Measurements from ENCODE around the gene TUSC2.
A peak's percentile ranks its signal among the peaks of the same experiment; 100 is the strongest.

TUSC2 gene

DNA sequence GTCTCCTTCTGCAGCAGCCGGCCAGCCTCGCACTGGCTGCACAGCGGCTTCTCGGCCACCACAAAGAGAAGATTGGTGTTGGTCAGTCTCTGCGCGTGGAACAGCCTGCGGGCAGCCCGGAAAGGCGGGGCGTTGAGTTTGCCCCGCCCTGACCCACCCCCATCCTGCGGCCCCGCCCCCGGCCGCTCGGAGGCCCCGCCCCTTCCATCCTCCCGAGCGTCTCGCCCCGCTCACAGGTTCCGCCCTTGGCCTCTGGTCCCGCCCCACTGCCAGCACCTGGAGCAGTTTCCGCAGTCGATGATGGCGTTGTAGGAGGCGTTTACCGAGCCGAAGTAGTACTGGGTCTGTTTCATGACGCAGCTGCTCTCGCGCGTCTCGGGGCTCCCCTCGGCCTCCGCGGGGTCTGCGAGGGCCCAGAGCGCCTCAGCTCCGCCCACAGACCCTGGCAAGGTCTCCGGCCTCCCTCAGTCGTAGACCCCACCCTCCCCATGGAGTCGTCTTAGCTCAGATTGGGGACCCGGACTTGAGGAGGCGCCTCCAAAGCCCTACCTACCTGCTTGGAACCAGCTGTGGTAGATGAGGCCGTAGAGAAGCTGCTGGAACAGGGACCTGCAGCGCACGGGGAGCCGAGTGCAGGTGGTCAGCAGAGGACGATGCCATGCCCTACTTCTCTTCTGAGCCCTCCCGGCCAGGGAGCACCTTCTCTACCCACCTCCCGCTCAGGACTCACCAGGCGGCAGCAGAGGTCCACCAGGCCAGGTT lies 37.2 kb upstream of the TUSC2 start:
- Histone ChIP-seq H3K27me3 (ENCODE audit: control insufficient read depth, insufficient read depth, low read length) (peaks cover 20% of the 10 kb centered on the region), H3K9ac (ENCODE audit: low read length) (peak overlapping the region; percentile 23), H3K4me3 (ENCODE audit: low read length) (peak overlapping the region; percentile 65), H3K27ac (ENCODE audit: low read length) (no peak overlapping the region), H3K4me1 (ENCODE audit: control insufficient read depth, low read depth, low read length) (peaks cover 5% of the 10 kb centered on the region), H3K36me3 (ENCODE audit: control insufficient read depth, low read depth, low read length) (no peaks in the 10 kb centered on the region), H3K9me3 (ENCODE audit: control insufficient read depth, low read depth, low read length) (no peaks in the 10 kb centered on the region)

DNA sequence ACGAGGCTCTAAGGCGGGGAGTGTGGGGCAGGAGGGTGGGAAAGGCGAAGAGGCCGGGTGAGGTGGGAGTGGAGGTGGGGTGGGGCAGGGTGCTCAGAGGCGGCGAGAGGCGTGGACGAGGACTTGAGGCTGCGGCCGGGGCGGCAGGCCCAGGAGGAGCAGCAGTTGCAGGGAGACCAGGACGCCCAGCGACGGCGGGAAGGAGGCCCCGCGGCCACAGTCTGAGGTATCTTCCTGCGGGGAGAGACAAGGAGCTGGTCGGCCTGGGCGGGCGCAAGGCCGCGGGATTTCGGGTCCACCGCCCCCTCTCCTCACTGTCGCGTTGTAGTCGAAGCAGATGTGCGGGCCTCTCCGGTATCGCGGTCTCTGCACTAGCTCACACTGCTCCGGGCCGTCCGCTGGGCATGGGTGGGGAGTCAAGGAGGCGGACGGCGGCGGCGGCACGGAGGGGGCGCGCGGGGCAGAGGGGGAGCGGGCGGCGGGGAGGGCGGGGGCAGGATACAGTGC lies 36.6 kb upstream of the TUSC2 start:
- Histone ChIP-seq H3K36me3 (ENCODE audit: control insufficient read depth, low read depth, low read length) (no peaks in the 10 kb centered on the region), H3K4me1 (ENCODE audit: control insufficient read depth, low read depth, low read length) (peaks cover 5% of the 10 kb centered on the region), H3K4me3 (ENCODE audit: low read length) (peak overlapping the region; percentile 56), H3K9me3 (ENCODE audit: control insufficient read depth, low read depth, low read length) (no peaks in the 10 kb centered on the region), H3K27ac (ENCODE audit: low read length) (no peak overlapping the region), H3K27me3 (ENCODE audit: control insufficient read depth, insufficient read depth, low read length) (peaks cover 20% of the 10 kb centered on the region), H3K9ac (ENCODE audit: low read length) (peak overlapping the region; percentile 23)

DNA sequence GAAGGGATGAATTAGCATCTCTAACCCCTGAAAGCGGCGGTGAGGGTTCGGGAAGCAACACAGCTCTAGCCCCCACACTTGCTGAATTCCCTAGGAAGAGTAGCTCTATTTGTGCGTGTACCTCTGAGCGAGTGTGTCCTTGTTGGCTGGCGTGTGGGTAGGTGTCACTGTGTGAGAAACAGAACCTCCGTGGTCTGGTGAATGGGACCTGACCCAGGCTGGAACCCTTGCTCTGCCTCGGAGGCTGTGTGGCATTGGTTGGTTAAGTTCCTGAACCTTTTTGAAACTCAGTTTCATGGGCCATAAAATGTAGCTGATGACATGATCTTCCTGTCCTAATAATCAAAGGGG lies 31.7 kb upstream of the TUSC2 start:
- peak overlapping the region; percentile 89 for H3K4me3 ChIP-seq (ENCODE audit: low read length)
- no peaks in the 10 kb centered on the region for H3K9me3 ChIP-seq (ENCODE audit: control insufficient read depth, low read depth, low read length)
- no peak overlapping the region for H3K27ac ChIP-seq (ENCODE audit: low read length)
- H3K4me1 ChIP-seq (ENCODE audit: control insufficient read depth, low read depth, low read length): peaks cover 3% of the 10 kb centered on the region
- peaks cover 8% of the 10 kb centered on the region for H3K36me3 ChIP-seq (ENCODE audit: control insufficient read depth, low read depth, low read length)
- peaks cover 11% of the 10 kb centered on the region for H3K27me3 ChIP-seq (ENCODE audit: control insufficient read depth, insufficient read depth, low read length)
- H3K9ac ChIP-seq (ENCODE audit: low read length): no peak overlapping the region

DNA sequence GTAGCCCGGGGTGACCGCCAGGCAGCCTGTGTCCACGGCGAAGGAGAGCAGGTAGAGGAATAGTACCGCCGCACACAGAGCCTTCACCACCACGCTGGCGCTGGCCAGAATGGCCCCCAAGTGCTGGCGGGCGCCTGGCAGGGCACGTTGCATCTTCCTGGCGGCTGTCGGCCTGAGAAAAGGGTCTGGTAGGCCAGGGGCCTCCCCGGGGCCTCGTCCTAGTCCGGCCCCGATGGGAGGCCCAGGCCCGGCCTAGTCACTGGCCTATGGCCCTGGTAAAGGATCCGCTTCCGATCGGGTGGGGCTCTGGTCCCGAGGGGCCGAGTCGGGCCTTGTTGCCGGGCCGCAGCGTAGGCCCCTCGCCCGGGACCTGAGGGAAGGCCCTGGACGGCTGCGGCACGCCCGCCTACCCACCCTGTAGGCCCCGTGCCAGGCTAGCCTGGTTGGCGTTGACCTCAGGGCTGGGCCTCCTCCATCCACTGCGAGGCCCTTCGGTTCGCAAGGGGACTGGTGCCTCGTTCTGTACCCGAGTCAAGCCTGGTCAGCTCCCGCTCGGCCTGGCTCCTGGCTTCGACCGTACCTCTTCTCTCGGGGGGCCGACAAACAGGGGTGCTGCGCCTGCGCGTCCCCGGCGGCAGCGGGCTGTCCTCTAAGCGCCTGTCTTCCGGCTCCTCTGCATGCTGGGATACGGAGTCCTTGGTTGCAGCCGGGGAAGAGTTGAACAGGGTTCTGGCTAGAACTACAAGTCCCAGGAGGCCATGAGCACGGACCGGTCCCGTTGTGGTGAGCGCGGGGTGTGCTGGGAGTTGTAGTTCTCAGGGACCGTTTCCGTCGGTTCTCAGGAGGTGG lies 31.1 kb upstream of the TUSC2 start, which contains the start of gene TMEM115:
Gene TMEM115 (minus strand): TSS at position 611 of the 849 bp plus-strand sequence. CDS start 458 bp downstream, at position 153.
- Histone ChIP-seq H3K27ac (ENCODE audit: low read length) (no peak within 1 kb of the TSS), H3K4me3 (ENCODE audit: low read length) (peak within 1 kb of the TSS; percentile 89), H3K9me3 (ENCODE audit: control insufficient read depth, low read depth, low read length) (no peaks in the 10 kb centered on the region), H3K4me1 (ENCODE audit: control insufficient read depth, low read depth, low read length) (peaks cover 3% of the 10 kb centered on the region), H3K9ac (ENCODE audit: low read length) (peak within 1 kb of the TSS; percentile 74), H3K36me3 (ENCODE audit: control insufficient read depth, low read depth, low read length) (peaks cover 14% of the 10 kb centered on the region), H3K27me3 (ENCODE audit: control insufficient read depth, insufficient read depth, low read length) (peaks cover 7% of the 10 kb centered on the region)

DNA sequence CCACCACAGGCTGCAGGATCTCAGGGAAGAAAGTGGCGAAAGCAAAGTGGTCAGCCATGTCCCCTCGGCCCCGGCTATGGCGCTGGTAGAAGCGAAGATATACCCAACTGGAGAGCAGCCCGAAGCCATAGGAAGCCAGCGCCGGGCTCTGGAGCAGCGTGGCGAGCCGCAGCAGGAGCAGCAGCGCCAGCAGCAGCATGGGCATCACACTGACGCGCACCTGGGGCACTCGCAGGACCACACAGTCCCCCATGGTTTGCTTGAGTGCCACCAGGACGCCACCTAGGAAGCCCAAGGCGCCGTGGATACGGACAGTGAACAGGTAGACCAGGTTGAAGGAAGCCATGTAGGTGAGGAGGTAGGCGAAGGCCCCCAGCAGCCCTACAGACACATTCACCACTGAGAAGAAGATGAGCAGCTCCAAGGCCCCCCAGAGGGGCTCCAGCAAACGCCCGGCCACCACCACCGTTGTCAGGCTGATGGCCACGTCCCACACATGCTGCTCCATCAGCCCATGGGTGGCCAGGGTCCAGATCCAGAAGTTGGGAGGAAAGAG lies 30.4 kb upstream of the TUSC2 start:
- peaks cover 21% of the 10 kb centered on the region for H3K36me3 ChIP-seq (ENCODE audit: control insufficient read depth, low read depth, low read length)
- H3K9ac ChIP-seq (ENCODE audit: low read length): peak overlapping the region; percentile 74
- H3K27ac ChIP-seq (ENCODE audit: low read length): no peak overlapping the region
- H3K4me1 ChIP-seq (ENCODE audit: control insufficient read depth, low read depth, low read length): peaks cover 3% of the 10 kb centered on the region
- H3K4me3 ChIP-seq (ENCODE audit: low read length): peak overlapping the region; percentile 89
- H3K27me3 ChIP-seq (ENCODE audit: control insufficient read depth, insufficient read depth, low read length): peaks cover under 1% of the 10 kb centered on the region
- H3K9me3 ChIP-seq (ENCODE audit: control insufficient read depth, low read depth, low read length): no peaks in the 10 kb centered on the region

DNA sequence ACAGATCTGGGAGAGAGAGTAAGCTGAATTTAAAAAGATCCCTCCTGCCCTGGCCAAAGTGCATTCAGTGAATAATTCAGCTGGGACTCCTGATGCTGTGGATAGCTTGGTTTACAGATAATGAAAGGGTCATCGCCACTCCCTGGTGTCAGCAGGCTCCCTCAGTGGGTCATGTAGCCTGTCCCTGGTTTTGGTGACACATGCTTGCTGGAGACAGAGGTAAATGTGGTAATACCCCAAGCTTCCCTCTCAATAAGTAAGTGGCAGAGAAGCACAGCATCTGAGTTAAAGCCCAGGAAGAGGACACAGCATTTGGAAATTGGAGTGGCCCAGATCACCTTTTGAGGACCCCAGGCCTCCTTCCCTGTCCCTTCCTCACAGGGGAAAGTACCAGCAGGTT lies 29.5 kb upstream of the TUSC2 start:
- no peak overlapping the region for H3K27ac ChIP-seq (ENCODE audit: low read length)
- H3K4me3 ChIP-seq (ENCODE audit: low read length): peak overlapping the region; percentile 31
- H3K36me3 ChIP-seq (ENCODE audit: control insufficient read depth, low read depth, low read length): peaks cover 22% of the 10 kb centered on the region
- H3K9me3 ChIP-seq (ENCODE audit: control insufficient read depth, low read depth, low read length): no peaks in the 10 kb centered on the region
- H3K4me1 ChIP-seq (ENCODE audit: control insufficient read depth, low read depth, low read length): peaks cover 3% of the 10 kb centered on the region
- no peak overlapping the region for H3K9ac ChIP-seq (ENCODE audit: low read length)
- no peaks in the 10 kb centered on the region for H3K27me3 ChIP-seq (ENCODE audit: control insufficient read depth, insufficient read depth, low read length)

DNA sequence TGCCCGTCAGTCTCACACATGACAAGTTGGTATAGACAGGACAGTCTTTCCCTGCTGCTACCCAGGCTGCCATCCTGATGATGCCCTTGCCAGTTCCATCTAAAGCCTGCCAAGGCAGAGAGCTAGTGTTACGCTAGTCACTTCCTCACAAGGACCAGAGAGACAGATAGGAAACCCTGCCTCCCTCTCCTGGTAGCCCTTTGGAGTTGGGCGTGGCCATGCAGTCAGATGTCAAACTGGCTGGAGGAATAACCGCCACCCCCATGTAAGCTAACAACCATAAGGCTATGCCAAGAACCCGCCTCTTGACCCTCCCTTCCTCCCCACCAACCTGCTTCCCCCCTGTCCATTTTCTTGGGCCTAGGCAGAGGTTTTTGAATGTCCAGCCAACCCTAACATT lies 28.5 kb upstream of the TUSC2 start:
- Histone ChIP-seq H3K27me3 (ENCODE audit: control insufficient read depth, insufficient read depth, low read length) (no peaks in the 10 kb centered on the region), H3K27ac (ENCODE audit: low read length) (no peak overlapping the region), H3K9me3 (ENCODE audit: control insufficient read depth, low read depth, low read length) (no peaks in the 10 kb centered on the region), H3K4me3 (ENCODE audit: low read length) (no peak overlapping the region), H3K4me1 (ENCODE audit: control insufficient read depth, low read depth, low read length) (peaks cover 3% of the 10 kb centered on the region), H3K9ac (ENCODE audit: low read length) (no peak overlapping the region), H3K36me3 (ENCODE audit: control insufficient read depth, low read depth, low read length) (peaks cover 22% of the 10 kb centered on the region)

DNA sequence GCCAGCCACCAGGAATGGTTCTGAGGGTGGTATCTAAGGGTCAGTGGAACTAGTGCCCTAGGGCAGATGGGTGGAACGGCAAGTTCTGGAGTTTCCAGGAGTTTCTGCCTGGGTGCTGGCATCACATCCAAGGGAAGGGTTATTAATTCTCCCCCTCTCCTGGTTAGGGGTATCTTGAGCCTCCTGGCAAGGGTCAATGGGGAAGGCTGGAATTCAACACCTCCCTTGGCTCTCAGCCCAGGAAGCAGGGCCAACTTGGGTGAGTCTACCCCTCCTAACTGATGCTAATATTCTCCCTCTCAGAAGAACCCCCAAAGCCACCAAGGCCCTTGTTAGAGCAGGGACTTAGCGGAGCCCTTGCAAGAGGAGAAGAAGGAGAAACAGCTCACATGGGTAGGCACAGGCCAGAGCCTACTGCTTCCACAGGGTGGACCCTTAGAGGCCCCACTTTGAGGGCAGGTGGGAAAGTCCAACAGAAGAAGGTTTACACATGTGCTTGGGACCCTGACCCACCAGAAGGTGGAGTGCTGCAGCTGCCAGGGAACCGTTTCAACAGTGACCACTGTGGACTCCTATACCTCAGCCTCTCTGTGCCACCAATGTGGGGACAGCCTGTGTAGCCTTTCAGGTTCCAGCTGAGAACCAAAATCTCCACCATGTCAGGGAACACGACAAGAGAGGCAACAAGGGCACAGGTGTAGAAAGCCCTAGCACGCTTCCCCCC lies 28.0 kb upstream of the TUSC2 start:
- Histone ChIP-seq H3K36me3 (ENCODE audit: control insufficient read depth, low read depth, low read length) (peaks cover 22% of the 10 kb centered on the region), H3K9ac (ENCODE audit: low read length) (no peak overlapping the region), H3K4me3 (ENCODE audit: low read length) (no peak overlapping the region), H3K27me3 (ENCODE audit: control insufficient read depth, insufficient read depth, low read length) (no peaks in the 10 kb centered on the region), H3K9me3 (ENCODE audit: control insufficient read depth, low read depth, low read length) (no peaks in the 10 kb centered on the region), H3K27ac (ENCODE audit: low read length) (no peak overlapping the region), H3K4me1 (ENCODE audit: control insufficient read depth, low read depth, low read length) (peaks cover 7% of the 10 kb centered on the region)

DNA sequence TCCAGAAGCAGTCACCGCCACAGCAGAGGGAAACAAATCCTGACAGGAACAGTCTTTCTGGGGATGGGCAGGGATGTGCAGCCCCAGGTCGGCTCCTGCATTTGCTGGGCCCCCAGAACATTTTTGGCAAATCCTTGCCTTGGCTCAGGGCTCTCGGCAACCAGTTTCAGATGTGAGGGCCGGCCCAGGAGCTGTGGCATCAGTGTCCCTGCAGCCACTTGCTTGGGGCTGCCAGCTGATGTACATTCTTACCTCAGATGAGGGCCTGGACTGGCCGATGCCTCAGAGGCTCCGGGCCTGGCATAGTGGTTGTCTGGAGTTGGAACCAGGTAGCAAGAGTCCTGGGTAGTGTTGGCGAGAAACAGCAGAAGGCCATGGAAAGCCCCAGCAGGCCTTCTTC lies 26.8 kb upstream of the TUSC2 start:
- no peak overlapping the region for H3K4me3 ChIP-seq (ENCODE audit: low read length)
- no peaks in the 10 kb centered on the region for H3K27me3 ChIP-seq (ENCODE audit: control insufficient read depth, insufficient read depth, low read length)
- H3K9me3 ChIP-seq (ENCODE audit: control insufficient read depth, low read depth, low read length): no peaks in the 10 kb centered on the region
- H3K27ac ChIP-seq (ENCODE audit: low read length): no peak overlapping the region
- no peak overlapping the region for H3K9ac ChIP-seq (ENCODE audit: low read length)
- H3K4me1 ChIP-seq (ENCODE audit: control insufficient read depth, low read depth, low read length): peaks cover 12% of the 10 kb centered on the region
- peaks cover 22% of the 10 kb centered on the region for H3K36me3 ChIP-seq (ENCODE audit: control insufficient read depth, low read depth, low read length)

DNA sequence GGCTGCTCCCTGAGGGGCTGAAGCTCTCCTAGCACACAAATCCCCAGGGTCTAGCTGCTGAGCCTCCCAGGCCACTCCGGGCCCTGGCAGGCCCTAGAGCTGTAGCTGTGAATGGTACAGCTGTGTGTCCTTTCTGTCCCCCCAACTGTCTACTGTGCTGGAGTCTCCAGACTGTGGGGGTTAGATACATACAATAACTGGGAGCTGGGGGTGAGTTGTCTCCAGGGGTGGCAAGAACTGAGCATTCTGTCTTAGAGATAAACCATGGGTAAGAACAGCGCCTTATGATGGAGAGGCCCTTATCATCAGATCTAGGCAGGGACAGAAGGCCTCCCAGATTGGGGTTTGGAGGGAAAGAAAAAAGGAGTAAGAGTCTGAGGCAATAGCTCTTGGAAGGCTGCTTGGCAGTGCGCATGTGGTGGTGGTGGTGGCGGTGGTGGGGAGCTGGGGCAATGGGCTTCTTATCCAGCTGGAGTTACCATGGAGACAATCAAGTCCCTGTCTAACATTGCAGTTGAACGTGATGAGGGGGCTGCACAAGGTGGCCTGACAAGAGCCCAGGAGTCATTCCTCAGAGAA lies 26.3 kb upstream of the TUSC2 start:
- no peak overlapping the region for H3K9ac ChIP-seq (ENCODE audit: low read length)
- H3K36me3 ChIP-seq (ENCODE audit: control insufficient read depth, low read depth, low read length): peaks cover 22% of the 10 kb centered on the region
- H3K4me3 ChIP-seq (ENCODE audit: low read length): no peak overlapping the region
- no peak overlapping the region for H3K27ac ChIP-seq (ENCODE audit: low read length)
- H3K27me3 ChIP-seq (ENCODE audit: control insufficient read depth, insufficient read depth, low read length): no peaks in the 10 kb centered on the region
- H3K9me3 ChIP-seq (ENCODE audit: control insufficient read depth, low read depth, low read length): no peaks in the 10 kb centered on the region
- peaks cover 12% of the 10 kb centered on the region for H3K4me1 ChIP-seq (ENCODE audit: control insufficient read depth, low read depth, low read length)
